Left hindlimb (tissue), 1 donor: ENCODE data around the gene CARD19.

Experiments used
- DNase-seq: peaks from one replicate; pipeline ENCODE4 v3.0.0-alpha.2; 2018

Gene CARD19

DNA sequence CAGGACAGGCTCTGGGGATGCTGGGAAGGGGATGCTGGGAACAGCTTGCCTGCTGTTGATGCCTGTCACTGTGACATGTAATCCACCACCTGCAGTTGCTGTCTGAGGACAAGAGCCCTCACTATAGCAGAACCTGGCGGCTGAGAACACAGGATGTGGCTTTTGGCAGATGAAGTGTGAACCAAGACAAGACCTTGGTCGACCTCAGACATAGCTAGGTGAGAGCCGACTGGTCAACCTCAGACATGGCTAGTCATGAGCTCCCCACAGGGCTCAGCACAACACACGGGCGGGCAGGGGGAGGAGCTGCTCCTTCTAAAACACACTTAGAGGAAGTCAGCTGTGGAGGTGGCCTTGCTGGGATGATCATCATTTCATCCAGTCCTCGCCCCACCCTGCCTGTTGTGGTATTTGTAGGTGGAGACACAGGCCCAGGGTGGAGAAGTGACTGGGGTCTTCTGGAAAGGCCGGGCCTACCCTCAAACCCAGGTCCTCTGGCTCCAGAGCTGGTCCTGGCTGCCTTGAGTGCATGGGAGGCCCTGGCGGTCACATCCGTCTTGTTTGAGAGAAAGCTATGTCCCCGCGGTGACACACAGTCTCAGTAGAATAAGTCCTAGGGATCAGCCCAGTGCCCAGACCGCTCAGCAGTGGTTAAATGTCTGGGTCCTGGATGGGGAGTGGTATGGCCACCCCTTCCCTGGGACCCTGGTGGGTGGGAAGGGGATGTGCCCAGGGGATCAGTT, 31.5 kb upstream of the CARD19 start:
- no peak for DNase-seq

DNA sequence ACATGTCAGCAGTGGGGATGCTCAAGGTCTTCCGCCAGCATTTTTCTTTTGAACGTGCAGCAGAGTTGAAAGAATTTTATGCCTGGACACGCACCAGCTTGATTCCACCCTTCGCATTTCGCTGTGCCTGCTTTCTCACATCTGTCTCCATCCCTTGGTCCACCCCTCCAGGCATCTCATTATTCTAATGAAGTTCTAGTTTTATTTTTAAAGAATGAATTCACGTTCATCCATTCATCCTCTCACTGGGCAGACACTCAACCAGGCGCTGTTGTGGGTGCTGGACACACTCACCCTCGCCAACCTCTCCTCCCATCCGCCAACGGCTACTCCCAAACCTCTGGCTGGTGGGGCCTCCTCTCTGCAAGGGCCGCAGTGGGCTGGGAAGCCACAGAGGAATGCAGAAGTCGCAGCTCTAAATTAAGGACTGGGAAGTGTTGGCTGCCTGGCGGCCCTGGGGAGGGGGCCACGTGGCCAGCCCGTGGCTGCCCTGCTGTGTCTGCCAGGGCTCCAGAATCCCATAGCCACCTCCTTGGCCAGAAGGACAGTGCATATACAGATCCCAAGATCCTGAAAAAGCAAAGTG, 30.8 kb upstream of the CARD19 start:
- peak; percentile 64 for DNase-seq

- DNase-seq = no peak
Measured at GRCh38 chr9:93066978-93067603, 28.9 kb upstream of the CARD19 start.

DNA sequence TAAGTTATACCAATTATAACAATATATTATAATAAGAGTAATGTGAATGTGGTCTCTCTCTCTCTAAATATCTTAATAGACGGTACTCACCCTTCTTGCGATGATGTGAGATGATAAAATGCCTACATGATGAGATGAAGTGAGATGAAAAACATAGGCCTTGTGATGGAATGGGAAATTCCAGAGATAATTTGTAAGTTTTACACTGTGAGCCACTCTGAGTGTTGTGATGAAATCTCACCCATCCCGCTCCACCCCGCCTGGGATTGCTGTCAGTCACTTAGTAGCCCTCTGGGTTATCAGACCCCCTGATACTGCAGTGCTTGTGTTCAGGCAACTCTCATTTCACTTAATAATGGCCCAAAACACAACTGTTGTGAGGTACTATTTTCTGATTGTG, 27.1 kb upstream of the CARD19 start:
- DNase-seq = no peak

DNA sequence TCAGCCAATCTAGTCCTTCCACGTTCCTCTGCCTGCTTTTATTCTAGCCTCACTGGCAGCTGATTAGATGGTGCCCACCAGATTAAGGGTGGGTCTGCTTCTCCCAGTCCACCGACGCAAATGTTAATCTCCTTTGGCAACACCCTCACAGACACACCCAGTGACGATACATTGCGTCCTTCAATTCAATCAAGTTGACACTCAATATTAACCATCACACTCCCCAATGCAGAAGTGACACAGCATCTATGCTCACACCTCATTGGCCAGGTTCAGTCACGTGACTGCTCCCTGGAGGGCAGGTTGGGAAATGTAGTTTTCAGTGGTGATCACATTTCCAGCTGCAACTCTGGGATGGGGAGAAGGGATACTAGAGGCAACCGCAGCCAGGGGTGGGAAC, 24.6 kb upstream of the CARD19 start:
- peak; percentile 25 for DNase-seq

DNA sequence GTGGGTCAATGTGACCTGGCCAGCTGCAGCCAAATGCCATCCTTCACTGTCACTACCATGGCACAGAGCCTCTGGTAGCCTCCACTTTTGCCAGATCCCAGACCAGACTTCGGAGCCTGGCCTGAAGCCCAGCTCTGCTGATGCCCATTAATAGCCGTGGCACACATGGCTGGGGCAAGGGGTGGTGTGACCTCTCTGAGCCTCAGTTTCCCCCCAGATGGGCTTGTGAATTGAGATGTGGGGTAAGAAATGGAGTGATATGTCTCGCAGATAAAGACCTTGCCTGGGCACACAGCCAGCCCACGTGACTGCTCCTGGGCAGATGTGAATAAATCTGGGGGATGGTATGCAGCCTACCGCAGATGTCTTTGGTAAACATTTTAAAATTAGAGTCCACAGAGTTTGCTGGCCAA, 23.6 kb upstream of the CARD19 start:
- DNase-seq = peak; percentile 45

DNA sequence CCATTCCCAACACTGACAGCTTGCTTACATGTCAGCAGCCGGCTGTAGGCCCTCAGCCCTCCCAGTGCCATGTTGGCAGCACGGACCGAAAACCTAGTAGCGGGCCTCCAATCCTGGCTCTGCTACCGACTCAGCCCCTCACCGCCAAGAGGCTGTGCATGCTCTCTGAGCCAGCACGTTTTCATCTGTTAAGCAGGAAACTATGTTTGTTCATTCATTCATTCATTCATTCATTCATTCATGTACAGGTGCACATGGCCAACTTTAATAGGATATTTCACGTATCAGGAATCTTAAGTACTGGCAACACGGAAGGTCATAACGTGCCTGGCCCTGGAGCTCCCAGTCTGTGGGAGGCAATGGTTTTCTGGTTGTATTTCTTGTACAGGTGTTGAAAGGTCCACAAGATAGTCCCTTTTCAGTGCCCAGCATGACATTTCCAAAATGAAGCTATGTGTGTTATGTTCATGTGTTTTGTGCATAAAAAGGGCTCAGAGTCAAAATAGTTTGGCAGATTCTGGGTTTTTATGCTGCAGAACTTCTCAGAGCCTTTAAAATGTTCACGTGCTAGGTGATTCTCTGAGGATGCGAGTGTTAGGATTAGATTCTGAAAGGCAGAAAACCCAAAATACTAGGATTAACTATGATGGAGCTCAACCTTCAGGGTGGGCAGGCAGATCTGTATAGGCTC, 19.8 kb upstream of the CARD19 start:
- DNase-seq = no peak

DNA sequence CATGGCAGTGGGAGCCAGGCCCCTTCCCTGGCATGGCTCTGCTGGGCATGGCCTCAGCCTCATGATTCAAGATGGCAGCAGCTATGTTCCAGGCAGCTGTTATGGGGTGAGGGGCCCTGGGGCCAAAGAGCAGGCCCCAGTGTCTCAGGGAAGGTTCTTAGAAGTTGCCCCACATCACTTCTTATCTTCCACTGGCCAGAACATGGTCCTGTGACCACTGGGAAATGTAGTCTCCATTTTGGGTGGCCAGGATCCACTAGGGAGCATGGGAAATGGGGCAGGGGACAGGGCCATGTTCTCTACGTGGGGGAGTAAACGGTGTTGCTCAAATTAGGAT, 19.3 kb upstream of the CARD19 start:
- DNase-seq = peak; percentile 12

GRCh38 chr9:93077367-93077766, 18.6 kb upstream of the CARD19 start:
- DNase-seq = peak; percentile 13

GRCh38 chr9:93077811-93078210, 18.2 kb upstream of the CARD19 start:
- peak; percentile 15 for DNase-seq

DNA sequence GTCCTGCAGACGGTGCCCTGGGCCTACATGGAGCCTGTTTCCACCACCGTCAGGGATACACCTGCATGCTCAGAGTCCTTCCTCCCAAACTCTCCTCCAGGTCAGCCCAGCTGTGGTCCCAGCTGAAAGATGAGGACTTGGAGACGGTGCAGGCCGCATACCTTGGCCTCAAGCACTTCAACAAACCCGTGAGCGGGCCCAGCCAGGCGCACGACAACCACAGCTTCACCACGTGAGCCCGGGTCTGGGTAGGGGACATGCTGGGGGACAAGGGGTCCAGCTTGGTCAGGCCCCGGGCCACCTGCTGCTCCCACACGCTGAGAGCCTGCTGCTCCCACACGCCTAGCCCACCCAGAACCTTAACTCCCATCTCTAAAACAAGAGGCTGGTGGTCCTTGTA, 16.6 kb upstream of the CARD19 start:
- peak; percentile 29 for DNase-seq

DNA sequence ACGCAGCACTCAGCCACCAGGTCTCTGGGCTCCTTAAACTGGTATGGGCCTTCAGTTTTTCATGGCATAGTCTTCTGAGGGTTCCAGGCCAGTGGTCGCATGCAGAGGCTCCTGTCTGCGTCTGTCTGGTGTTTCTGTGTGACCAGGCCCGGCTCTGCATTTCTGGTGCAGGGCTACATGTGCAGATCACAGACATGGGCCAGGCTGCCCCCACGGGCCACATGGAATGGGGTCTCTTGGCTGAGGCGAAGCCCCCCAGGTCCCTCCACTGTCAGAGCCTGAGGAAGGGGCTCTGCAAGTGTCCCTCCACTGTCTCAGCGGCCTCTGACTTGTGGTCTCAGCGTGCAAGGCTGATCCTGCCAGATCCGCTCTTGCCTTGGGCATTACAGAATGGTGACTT, 15.6 kb upstream of the CARD19 start:
- peak; percentile 28 for DNase-seq

GRCh38 chr9:93081081-93081529, 14.9 kb upstream of the CARD19 start:
- DNase-seq = peak; percentile 47

DNA sequence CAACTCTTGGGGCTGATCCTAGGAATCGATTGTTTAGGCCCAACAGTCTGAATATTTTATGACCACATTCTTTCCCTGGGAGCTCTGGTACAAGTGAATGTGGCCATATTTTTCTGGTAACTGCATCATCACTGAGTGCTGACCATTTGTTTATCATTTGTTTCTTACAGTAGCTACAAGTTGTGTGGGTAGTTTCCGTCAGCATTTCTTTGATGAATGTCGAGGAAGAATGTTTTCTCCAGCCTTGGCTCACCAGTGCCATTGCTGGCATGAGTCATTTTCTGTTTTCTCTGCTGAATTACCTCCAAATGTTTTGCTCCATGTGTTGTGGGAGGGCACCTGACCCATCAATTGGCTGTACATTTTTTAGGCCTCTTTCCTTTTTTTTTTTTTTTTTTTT, 14.1 kb upstream of the CARD19 start:
- no peak for DNase-seq

DNA sequence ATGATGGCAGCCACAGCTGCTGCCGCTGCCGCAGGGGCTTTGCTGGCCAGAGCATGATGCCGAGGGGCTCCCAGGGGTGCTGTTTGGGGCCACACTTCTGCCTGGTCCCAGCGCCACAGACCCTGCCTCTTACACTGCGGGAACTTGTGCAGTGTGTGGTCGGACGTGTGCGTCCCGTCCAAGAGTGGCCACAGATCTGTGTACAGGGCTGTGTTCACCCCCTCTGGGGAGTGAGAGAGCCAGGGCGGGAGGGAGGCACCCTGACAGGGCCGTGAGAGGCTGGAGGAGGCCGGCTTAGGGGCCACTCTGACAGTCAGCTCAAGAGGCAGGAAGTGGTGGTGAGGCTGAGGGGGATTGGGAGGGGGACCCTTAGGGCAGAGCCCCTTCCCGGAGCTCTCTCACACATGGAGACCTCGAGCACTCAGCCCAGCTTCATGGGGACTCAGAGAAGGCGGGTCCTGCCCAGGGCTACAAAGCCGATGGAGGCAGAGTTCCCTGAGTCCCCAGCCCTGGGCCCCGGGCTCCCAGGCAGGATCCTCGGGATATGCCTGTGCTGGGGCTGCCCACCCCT, 13.1 kb upstream of the CARD19 start:
- peak; percentile 52 for DNase-seq

DNA sequence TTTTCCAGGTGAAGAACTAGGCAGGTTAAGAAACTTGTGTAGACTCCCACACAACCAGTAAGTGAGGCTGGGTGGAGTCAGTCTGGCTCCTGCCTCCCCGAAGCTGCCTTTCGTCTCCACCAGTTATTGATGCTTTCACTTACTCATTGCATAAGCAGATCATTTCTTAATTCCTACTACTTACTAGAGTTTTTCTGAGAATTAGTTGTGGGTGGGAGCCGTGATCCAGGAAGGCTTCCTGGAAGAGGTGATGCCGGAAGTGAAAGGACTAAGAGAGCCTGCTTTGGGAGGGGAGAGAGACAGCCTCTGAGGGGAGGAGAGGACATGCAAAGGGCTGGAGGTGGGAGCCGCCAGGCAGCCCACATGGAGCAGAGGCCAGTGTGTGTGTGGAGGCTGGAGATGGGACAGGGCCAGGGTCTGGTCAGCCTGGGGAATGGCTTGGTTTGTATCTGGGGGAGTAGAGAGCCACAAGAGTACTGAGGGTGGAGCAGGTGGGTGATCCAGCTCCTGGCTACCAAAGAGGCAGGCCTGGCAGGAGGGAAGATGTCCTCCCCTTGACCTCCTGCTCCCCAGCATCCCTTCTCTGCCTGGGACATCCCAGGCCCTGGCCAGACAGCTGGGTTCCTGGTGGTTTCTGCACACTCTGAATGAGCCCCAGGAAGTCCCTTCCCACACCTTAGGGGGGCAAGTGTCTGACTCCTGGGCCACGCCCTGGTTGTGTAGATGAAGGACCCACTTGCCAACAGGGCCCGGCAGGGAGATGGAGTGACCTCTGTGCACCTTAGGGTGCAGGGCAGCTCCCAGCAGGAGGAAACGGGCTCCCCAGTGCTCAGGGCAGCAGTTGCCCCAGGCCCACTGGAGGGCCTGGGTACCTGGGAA, 12.2 kb upstream of the CARD19 start:
- no peak for DNase-seq

DNA sequence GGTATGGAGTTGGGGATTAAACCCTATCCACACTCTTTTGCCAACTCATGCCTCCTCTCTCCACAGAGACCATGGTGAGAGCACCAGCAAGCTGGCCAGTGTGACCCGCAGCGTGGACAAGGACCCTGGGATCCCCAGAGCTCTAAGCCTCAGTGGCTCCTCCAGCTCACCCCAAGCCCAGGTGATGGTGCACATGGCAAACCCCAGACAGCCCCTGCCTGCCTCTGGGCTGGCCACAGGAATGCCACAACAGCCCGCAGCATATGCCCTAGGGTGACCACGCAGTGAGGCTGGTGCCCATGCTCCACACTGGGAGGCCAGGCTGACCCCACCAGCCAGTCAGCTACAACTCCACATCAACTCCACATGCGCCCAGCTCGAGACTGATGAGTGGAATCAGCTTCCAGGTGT, 11.5 kb upstream of the CARD19 start:
- DNase-seq = peak; percentile 16

GRCh38 chr9:93085676-93086075, 10.3 kb upstream of the CARD19 start:
- no peak for DNase-seq

- no peak for DNase-seq
Measured at GRCh38 chr9:93086447-93087224, 9.4 kb upstream of the CARD19 start.

DNA sequence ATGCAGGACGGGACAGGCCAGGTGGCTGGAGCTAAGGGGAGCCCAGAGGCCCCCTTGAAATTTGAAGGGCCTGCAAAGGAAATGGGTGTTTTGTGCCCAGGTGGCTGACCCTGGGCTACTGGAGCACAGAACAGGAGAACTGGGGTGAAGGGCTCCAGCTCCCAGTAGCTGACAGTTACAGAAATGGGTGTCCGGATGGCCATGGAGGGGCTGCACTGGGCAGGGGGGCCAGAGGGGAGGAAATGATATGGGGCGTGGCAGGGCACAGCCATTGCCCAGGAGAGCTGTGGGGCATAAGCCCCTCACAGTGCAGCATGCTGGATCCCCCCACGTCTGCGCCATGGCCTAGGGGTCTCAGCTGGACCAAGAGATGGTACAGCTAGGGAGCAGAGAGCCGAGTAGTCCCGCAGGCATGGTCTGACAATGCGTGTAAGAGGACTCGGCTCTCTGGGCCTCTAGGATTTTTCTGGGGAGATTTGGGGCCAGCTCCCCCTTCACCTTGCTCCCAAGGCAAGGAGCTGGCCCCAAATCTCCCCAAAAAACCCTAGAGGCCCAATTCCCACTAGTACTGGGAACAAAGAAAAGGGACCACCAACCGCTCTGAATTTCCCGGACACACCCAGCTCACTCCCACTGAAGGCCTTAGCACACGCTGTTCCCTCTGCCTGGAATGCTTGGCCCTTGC, 7.9 kb upstream of the CARD19 start:
- peak; percentile 13 for DNase-seq

- no peak for DNase-seq
Measured at GRCh38 chr9:93088656-93089015, 7.4 kb upstream of the CARD19 start.
